D721Med (cell line): ENCODE results near the gene C15orf62.

ENCODE experiments used
- DNase-seq: peaks from one replicate; pipeline ENCODE4 v3.0.0; 2011; ENCODE audit warnings: low spot score; ENCODE audit not compliant: insufficient read length
- FAIRE-seq: peaks from 2 replicates; lab custom pipeline; 2011; peaks lifted over from hg19 to GRCh38; lab: Jason Lieb, UNC
- CTCF ChIP-seq: IDR thresholded peaks from 2 replicates; pipeline ENCODE4 v1.5.1; 2012; ENCODE audit warnings: mild to moderate bottlenecking, control low read depth; ENCODE audit not compliant: insufficient read depth; ENCODE audit errors: missing control alignments

The C15orf62 gene

GRCh38 chr15:40782609-40783227 is 12.9 kb downstream of the C15orf62 start:
- TF ChIP-seq CTCF = peak; percentile 68
- no peak for DNase-seq
- no peak for FAIRE-seq

GRCh38 chr15:40785164-40785563 is 15.4 kb downstream of the C15orf62 start:
- DNase-seq (no peak), FAIRE-seq (no peak)
- peak; percentile 11 for TF ChIP-seq CTCF

- TF ChIP-seq CTCF = no peak
- FAIRE-seq (no peak), DNase-seq (no peak)
Observed at GRCh38 chr15:40785814-40786213, 16.0 kb downstream of the C15orf62 start.

- no peak for TF ChIP-seq CTCF
- FAIRE-seq (no peak), DNase-seq (no peak)
Observed at GRCh38 chr15:40787344-40787841, 17.6 kb downstream of the C15orf62 start.

GRCh38 chr15:40787991-40788390 is 18.2 kb downstream of the C15orf62 start:
- no peak for FAIRE-seq
- TF ChIP-seq CTCF = no peak
- DNase-seq = no peak

GRCh38 chr15:40789119-40789518 is 19.3 kb downstream of the C15orf62 start:
- no peak for TF ChIP-seq CTCF
- FAIRE-seq (no peak), DNase-seq (no peak)

GRCh38 chr15:40789999-40790398 is 20.2 kb downstream of the C15orf62 start:
- no peak for DNase-seq
- TF ChIP-seq CTCF = no peak
- no peak for FAIRE-seq
